ENCODE results near the gene PNO1.
"Not testable (repeated sequence)": the region's sequence is repeated elsewhere in the genome, so short reads cannot be mapped to it uniquely, and the experiment has no call there.

Gene PNO1

GRCh38 chr2:68171146-68171545 lies 13.5 kb downstream of the PNO1 start:
- TF ChIP-seq CTCF (IDR thresholded peaks at IDR 0.05; ENCODE audit: low read depth, low read length, missing control alignments) = no peak
- no peak for DNase-seq (ENCODE audit: low read depth)
- no peak overlapping the region for H3K4me3 ChIP-seq (ENCODE audit: low read depth, low read length)

- TF ChIP-seq CTCF (IDR thresholded peaks at IDR 0.05; ENCODE audit: low read depth, low read length, missing control alignments) = no peak
- no peak overlapping the region for H3K4me3 ChIP-seq (ENCODE audit: low read depth, low read length)
- DNase-seq (ENCODE audit: low read depth) = no peak
Measured at GRCh38 chr2:68171684-68172083, 14.0 kb downstream of the PNO1 start.

- DNase-seq (ENCODE audit: low read depth) = no peak
- no peak overlapping the region for H3K4me3 ChIP-seq (ENCODE audit: low read depth, low read length)
- TF ChIP-seq CTCF (IDR thresholded peaks at IDR 0.05; ENCODE audit: low read depth, low read length, missing control alignments) = no peak
Measured at GRCh38 chr2:68172521-68172920, 14.8 kb downstream of the PNO1 start.

- TF ChIP-seq CTCF (IDR thresholded peaks at IDR 0.05; ENCODE audit: low read depth, low read length, missing control alignments) = no peak
- no peak for DNase-seq (ENCODE audit: low read depth)
Measured at GRCh38 chr2:68172990-68173700, 15.5 kb downstream of the PNO1 start.

GRCh38 chr2:68175210-68175609 lies 17.5 kb downstream of the PNO1 start:
- not testable (repeated sequence) for H3K4me3 ChIP-seq (ENCODE audit: low read depth, low read length); DNase-seq (ENCODE audit: low read depth)

More at GRCh38 chr2:68172990-68173700, 15.5 kb downstream of the PNO1 start:
- H3K4me3 ChIP-seq (ENCODE audit: low read depth, low read length) = no peak overlapping the region

GRCh38 chr2:68176657-68177056 lies 19.0 kb downstream of the PNO1 start:
- TF ChIP-seq CTCF (IDR thresholded peaks at IDR 0.05; ENCODE audit: low read depth, low read length, missing control alignments) = no peak
- no peak overlapping the region for H3K4me3 ChIP-seq (ENCODE audit: low read depth, low read length)
- DNase-seq (ENCODE audit: low read depth) = no peak

- TF ChIP-seq CTCF (IDR thresholded peaks at IDR 0.05; ENCODE audit: low read depth, low read length, missing control alignments) = no peak
- no peak for DNase-seq (ENCODE audit: low read depth)
Measured at GRCh38 chr2:68177541-68177940, 19.9 kb downstream of the PNO1 start.

More at GRCh38 chr2:68177541-68177940, 19.9 kb downstream of the PNO1 start:
- no peak overlapping the region for H3K4me3 ChIP-seq (ENCODE audit: low read depth, low read length)
